H9 (cell line): ENCODE results near the gene MAGI3. TPM values are rescaled to one million over a fixed set of nuclear protein-coding genes. Genes with fewer than 3 reads are reported as not detected.

Source experiments
- DNase-seq: peaks from one replicate; pipeline ENCODE4 v3.0.0-alpha.2; 2017
- H2AFZ ChIP-seq: one replicate; pipeline ENCODE4 v1.6.1; 2013; ENCODE audit warnings: mild to moderate bottlenecking, low read length, control low read depth, moderate library complexity
- H2AK5ac ChIP-seq: 2 replicates; pipeline ENCODE4 v1.6.1; 2013; ENCODE audit warnings: low read length, control low read depth, mixed read lengths; ENCODE audit not compliant: insufficient read length
- H2BK120ac ChIP-seq: one replicate; pipeline ENCODE4 v1.6.1; 2013; ENCODE audit warnings: low read depth, mild to moderate bottlenecking, low read length, control low read depth, inconsistent platforms; ENCODE audit not compliant: poor library complexity, severe bottlenecking
- H2BK12ac ChIP-seq: 2 replicates; pipeline ENCODE4 v1.6.1; 2013; ENCODE audit warnings: low read length, control low read depth, mixed read lengths, low read depth; ENCODE audit not compliant: insufficient read length
- H2BK15ac ChIP-seq: 2 replicates; pipeline ENCODE4 v1.6.1; 2013; ENCODE audit warnings: low read depth, low read length, control low read depth
- H2BK20ac ChIP-seq: one replicate; pipeline ENCODE4 v1.6.1; 2013; ENCODE audit warnings: low read depth, mild to moderate bottlenecking, low read length, control low read depth, inconsistent platforms; ENCODE audit not compliant: poor library complexity, severe bottlenecking
- H2BK5ac ChIP-seq: 2 replicates; pipeline ENCODE4 v1.6.1; 2013; ENCODE audit warnings: low read length, control low read depth, mixed read lengths; ENCODE audit not compliant: insufficient read length
- H3K14ac ChIP-seq: 2 replicates; pipeline ENCODE4 v1.6.1; 2013; ENCODE audit warnings: low read length, control low read depth; ENCODE audit not compliant: insufficient read depth
- H3K18ac ChIP-seq: 2 replicates; pipeline ENCODE4 v1.6.1; 2013; ENCODE audit warnings: low read depth, mild to moderate bottlenecking, mixed read lengths, low read length, control low read depth; ENCODE audit not compliant: insufficient read length
- H3K23ac ChIP-seq: 2 replicates; pipeline ENCODE4 v1.6.1; 2013; ENCODE audit warnings: low read length, control low read depth, mixed read lengths, low read depth; ENCODE audit not compliant: insufficient read length
- H3K23me2 ChIP-seq: 2 replicates; pipeline ENCODE4 v1.6.1; 2013; ENCODE audit warnings: low read depth, mild to moderate bottlenecking, mixed read lengths, low read length, control low read depth; ENCODE audit not compliant: insufficient read length, poor library complexity, severe bottlenecking
- H3K27ac ChIP-seq: 2 replicates; pipeline ENCODE4 v1.5.1; 2013; ENCODE audit warnings: low read length, control low read depth, mixed read lengths, low read depth; ENCODE audit not compliant: insufficient read length
- H3K27me3 ChIP-seq: 2 replicates; pipeline ENCODE4 v1.6.1; 2013; ENCODE audit warnings: low read length, control low read depth, inconsistent platforms; ENCODE audit not compliant: insufficient read depth
- H3K4ac ChIP-seq: 2 replicates; pipeline ENCODE4 v1.6.1; 2013; ENCODE audit warnings: low read depth, mild to moderate bottlenecking, control low read depth, inconsistent platforms, low read length, moderate library complexity
- H3K4me1 ChIP-seq: 2 replicates; pipeline ENCODE4 v1.6.1; 2013; ENCODE audit warnings: low read length, control low read depth, inconsistent platforms; ENCODE audit not compliant: insufficient read depth
- H3K4me2 ChIP-seq: 2 replicates; pipeline ENCODE4 v1.6.1; 2013; ENCODE audit warnings: low read length, control low read depth, mixed read lengths; ENCODE audit not compliant: insufficient read length, insufficient read depth
- H3K56ac ChIP-seq: 2 replicates; pipeline ENCODE4 v1.6.1; 2013; ENCODE audit warnings: low read depth, mild to moderate bottlenecking, mixed read lengths, low read length, control low read depth; ENCODE audit not compliant: insufficient read length
- H3K79me1 ChIP-seq: 2 replicates; pipeline ENCODE4 v1.6.1; 2013; ENCODE audit warnings: low read depth, mild to moderate bottlenecking, moderate library complexity, low read length, control low read depth, inconsistent platforms; ENCODE audit not compliant: insufficient read depth, poor library complexity, severe bottlenecking
- H3K79me2 ChIP-seq: 2 replicates; pipeline ENCODE4 v1.6.1; 2013; ENCODE audit warnings: low read length, control low read depth, inconsistent platforms; ENCODE audit not compliant: insufficient read depth
- H3K9ac ChIP-seq: 2 replicates; pipeline ENCODE4 v1.6.1; 2013; ENCODE audit warnings: low read length, control low read depth, mixed read lengths; ENCODE audit not compliant: insufficient read length; ENCODE audit errors: extremely low read depth
- H3K9me3 ChIP-seq: one replicate; pipeline ENCODE4 v1.6.1; 2013; ENCODE audit warnings: low read depth, low read length, inconsistent platforms; ENCODE audit not compliant: control insufficient read depth
- H3T11ph ChIP-seq: one replicate; pipeline ENCODE4 v1.6.1; 2013; ENCODE audit warnings: mild to moderate bottlenecking, low read length, control low read depth, inconsistent platforms
- H4K20me1 ChIP-seq: one replicate; pipeline ENCODE4 v1.6.1; 2013; ENCODE audit not compliant: control insufficient read depth, insufficient read length, insufficient read depth
- H4K5ac ChIP-seq: 2 replicates; pipeline ENCODE4 v1.6.1; 2013; ENCODE audit warnings: low read depth, mild to moderate bottlenecking, mixed read lengths, low read length, control low read depth; ENCODE audit not compliant: insufficient read length
- H4K8ac ChIP-seq: replicated peaks from 2 replicates; pipeline ENCODE4 v1.6.1; 2013; ENCODE audit warnings: low read length, control low read depth, mixed read lengths, low read depth; ENCODE audit not compliant: insufficient read length
- H4K91ac ChIP-seq: 2 replicates; pipeline ENCODE4 v1.6.1; 2013; ENCODE audit warnings: low read depth, mild to moderate bottlenecking, moderate library complexity, mixed read lengths, low read length, control low read depth; ENCODE audit not compliant: insufficient read length
- H3K27ac Mint-ChIP-seq, 3 experiments: 2 replicates in 2 of 3; 3 replicates in 1 of 3; pipeline ENCODE4 v1.8.0; 2020 to 2021; ENCODE audit warnings: mixed read lengths in 3 of 3, mild to moderate bottlenecking in 1 of 3, moderate library complexity in 1 of 3
- H3K27me3 Mint-ChIP-seq: 2 replicates; pipeline ENCODE4 v1.8.0; 2021; ENCODE audit warnings: low read depth, mild to moderate bottlenecking, moderate library complexity, mixed read lengths
- H3K36me3 Mint-ChIP-seq, 3 experiments: 2 replicates in 2 of 3; 3 replicates in 1 of 3; pipeline ENCODE4 v1.8.0; 2020 to 2021; ENCODE audit warnings: low read depth in 3 of 3, mixed read lengths in 3 of 3; ENCODE audit not compliant: insufficient read depth in 1 of 3
- H3K4me1 Mint-ChIP-seq, 2 experiments: 2 replicates each; pipeline ENCODE4 v1.8.0; 2020; ENCODE audit warnings: mixed read lengths in 2 of 2
- H3K4me3 Mint-ChIP-seq, 2 experiments: 2 replicates in 1 of 2; 3 replicates in 1 of 2; pipeline ENCODE4 v1.8.0; 2020 to 2021; ENCODE audit warnings: mild to moderate bottlenecking in 2 of 2, mixed read lengths in 2 of 2, moderate library complexity in 1 of 2
- H3K9me3 Mint-ChIP-seq, 2 experiments: 2 replicates in 1 of 2; 3 replicates in 1 of 2; pipeline ENCODE4 v1.8.0; 2020; ENCODE audit warnings: mild to moderate bottlenecking in 2 of 2, mixed read lengths in 2 of 2, moderate library complexity in 1 of 2
- CTCF ChIP-seq: fragments of 200-600 bp; sonication (generic); conservative IDR thresholded peaks from 3 replicates; pipeline ENCODE4 v1.8.0; 2021; ENCODE audit warnings: antibody characterized with exemption, mild to moderate bottlenecking
- WGBS: extraction: QIAGEN DNeasy Blood & Tissue Kit; methylation state at CpG from one replicate; pipeline ENCODE4 v1.1.7; 2013; ENCODE audit warnings: missing lambda C conversion rate, low lambda C conversion rate, mixed read lengths; ENCODE audit not compliant: insufficient read length; ENCODE audit errors: extremely low coverage; 5-methylcytosine and 5-hydroxymethylcytosine counted together
- total RNA-seq: library from RNA; stranded (reverse); gene quantifications from 2 replicates; pipeline ENCODE4 v1.2.1, GENCODE V29; 2021

Gene MAGI3
- total RNA-seq, 1 experiment from 2014 or later, result 8.2 TPM

- H3K4me2 ChIP-seq, result no peak overlapping the region
Observed at GRCh38 chr1:113490384-113490783, 100.1 kb downstream of the MAGI3 start.

More at GRCh38 chr1:113490384-113490783, 100.1 kb downstream of the MAGI3 start:
- Mint-ChIP-seq H3K27ac (no peak overlapping the region), H3K4me3 (no peak overlapping the region), H3K27me3 (no peaks in the 10 kb centered on the region), H3K36me3 (peaks cover 6 to 28% (median 8%) of the 10 kb centered on the region in 3 experiments; a peak in 6 of 7 replicates), H3K9me3 (peaks cover 35 to 40% of the 10 kb centered on the region in 2 experiments), H3K4me1 (peaks cover 6 to 7% of the 10 kb centered on the region in 2 experiments; a peak in 1 of 4 replicates)
- Histone ChIP-seq H3K79me2 (no peaks in the 10 kb centered on the region), H3K79me1 (no peaks in the 10 kb centered on the region), H4K8ac (no peak overlapping the region), H3K14ac (no peak overlapping the region), H3K4me1 (no peaks in the 10 kb centered on the region), H3K27me3 (no peaks in the 10 kb centered on the region), H2AFZ (no peak overlapping the region), H2BK120ac (no peak overlapping the region), H3K9ac (no peak overlapping the region), H4K5ac (no peak overlapping the region), H3T11ph (no peak overlapping the region), H2BK15ac (no peak overlapping the region), H4K20me1 (no peaks in the 10 kb centered on the region), H3K27ac (no peak overlapping the region), H3K23ac (no peak overlapping the region), H3K4ac (no peak overlapping the region), H3K9me3 (no peaks in the 10 kb centered on the region), H3K23me2 (no peaks in the 10 kb centered on the region), H3K18ac (no peak overlapping the region), H2BK20ac (no peak overlapping the region), H3K56ac (no peak overlapping the region), H4K91ac (no peak overlapping the region), H2AK5ac (no peak overlapping the region), H2BK12ac (no peak overlapping the region), H2BK5ac (no peak overlapping the region)
- DNase-seq, result no peak
- no peak for TF ChIP-seq CTCF
- WGBS, result no CpG with 5 or more reads among the region's 1 CpG
